Glutamatergic neuron (in vitro differentiated cells): Measurements from ENCODE around the gene SAP30BP. TPM values are rescaled to one million over a fixed set of nuclear protein-coding genes. Genes with fewer than 3 reads are reported as not detected.

ENCODE experiments used
- DNase-seq: peaks from one replicate; pipeline ENCODE4 v3.0.0; 2022
- H3K27ac Mint-ChIP-seq: one replicate; pipeline ENCODE4 v1.8.0; 2020; ENCODE audit warnings: mild to moderate bottlenecking, mixed read lengths, inconsistent platforms; ENCODE audit not compliant: unreplicated experiment
- H3K27me3 Mint-ChIP-seq: one replicate; pipeline ENCODE4 v1.8.0; 2020; ENCODE audit warnings: mild to moderate bottlenecking, moderate library complexity, mixed read lengths, inconsistent platforms; ENCODE audit not compliant: unreplicated experiment
- H3K36me3 Mint-ChIP-seq: one replicate; pipeline ENCODE4 v1.8.0; 2020; ENCODE audit warnings: mild to moderate bottlenecking, mixed read lengths, inconsistent platforms; ENCODE audit not compliant: unreplicated experiment
- H3K4me1 Mint-ChIP-seq: one replicate; pipeline ENCODE4 v1.8.0; 2020; ENCODE audit warnings: mild to moderate bottlenecking, low read depth, mixed read lengths, inconsistent platforms; ENCODE audit not compliant: unreplicated experiment
- H3K4me3 Mint-ChIP-seq: one replicate; pipeline ENCODE4 v1.8.0; 2020; ENCODE audit warnings: mild to moderate bottlenecking, mixed read lengths, inconsistent platforms; ENCODE audit not compliant: unreplicated experiment
- H3K9me3 Mint-ChIP-seq: one replicate; pipeline ENCODE4 v1.8.0; 2020; ENCODE audit warnings: mild to moderate bottlenecking, moderate library complexity, mixed read lengths, inconsistent platforms; ENCODE audit not compliant: unreplicated experiment
- CTCF ChIP-seq: fragments of 200-600 bp; sonication (generic); IDR thresholded peaks from one replicate; pipeline ENCODE4 v1.5.0; 2021; ENCODE audit not compliant: partially characterized antibody, unreplicated experiment
- total RNA-seq: library from RNA; stranded (reverse); fragmentation: NEBNext Ultra II Directional; extraction: Animal tissue kit (Norgen Biotek cat#: 25700); gene quantifications from one replicate; pipeline ENCODE4 v1.2.1, GENCODE V29; 2021; ENCODE audit not compliant: unreplicated experiment

Gene SAP30BP
- total RNA-seq, 1 donor from 2014 or later: 115 TPM

- TF ChIP-seq CTCF: no peak
- H3K27me3 Mint-ChIP-seq: peaks cover 5% of the 10 kb centered on the region
- peak overlapping the region; percentile 20 for H3K4me3 Mint-ChIP-seq
- H3K4me1 Mint-ChIP-seq: peaks cover 30% of the 10 kb centered on the region
- H3K27ac Mint-ChIP-seq: peak overlapping the region; percentile 22
- H3K36me3 Mint-ChIP-seq: no peaks in the 10 kb centered on the region
- no peaks in the 10 kb centered on the region for H3K9me3 Mint-ChIP-seq
- peak; percentile 30 for DNase-seq
These were observed 26.7 kb downstream of the SAP30BP start for GRCh38 chr17:75693500-75694481.

GRCh38 chr17:75694536-75694935, 27.4 kb downstream of the SAP30BP start:
- H3K9me3 Mint-ChIP-seq: no peaks in the 10 kb centered on the region
- no peak for TF ChIP-seq CTCF

GRCh38 chr17:75695141-75695829, 28.1 kb downstream of the SAP30BP start:
- Mint-ChIP-seq H3K27ac (peak overlapping the region; percentile 50), H3K4me1 (peaks cover 28% of the 10 kb centered on the region), H3K9me3 (no peaks in the 10 kb centered on the region), H3K27me3 (peaks cover 2% of the 10 kb centered on the region), H3K36me3 (no peaks in the 10 kb centered on the region), H3K4me3 (no peak overlapping the region)
- DNase-seq: no peak
- no peak for TF ChIP-seq CTCF

More at GRCh38 chr17:75694536-75694935, 27.4 kb downstream of the SAP30BP start:
- Mint-ChIP-seq H3K27me3 (peaks cover 2% of the 10 kb centered on the region), H3K4me3 (no peak overlapping the region), H3K27ac (no peak overlapping the region), H3K4me1 (peaks cover 28% of the 10 kb centered on the region), H3K36me3 (no peaks in the 10 kb centered on the region)
- DNase-seq: no peak

GRCh38 chr17:75695830-75696271, 28.7 kb downstream of the SAP30BP start:
- H3K4me1 Mint-ChIP-seq: peaks cover 28% of the 10 kb centered on the region
- H3K9me3 Mint-ChIP-seq: no peaks in the 10 kb centered on the region
- no peak for DNase-seq
- no peak for TF ChIP-seq CTCF
- H3K27me3 Mint-ChIP-seq: peaks cover 2% of the 10 kb centered on the region
- no peaks in the 10 kb centered on the region for H3K36me3 Mint-ChIP-seq
- H3K4me3 Mint-ChIP-seq: no peak overlapping the region
- H3K27ac Mint-ChIP-seq: no peak overlapping the region
